Endothelial cell of umbilical vein (primary cell): ENCODE results near the gene HRK. TPM values are rescaled to one million over a fixed set of nuclear protein-coding genes. Genes with fewer than 3 reads are reported as not detected.

ENCODE experiments used
- BruUV-seq: library from RNA; stranded (reverse); fragments of 400-500 nt; replicated peaks from 2 replicates; lab custom pipeline; 2021; lab: Mats Ljungman, UMichigan
- CTCF ChIA-PET: fragments of 300-600, 350-600 bp; sonication (Branson Sonifier 250); formaldehyde crosslinking; loops from one replicate; lab custom pipeline; 2021; ENCODE audit warnings: antibody characterized with exemption, inconsistent platforms; lab: Charles Lee
- POLR2A ChIA-PET: fragments of 300-600, 350-600 bp; sonication (Branson Sonifier 250); formaldehyde crosslinking; loops from one replicate; lab custom pipeline; 2021; ENCODE audit warnings: antibody characterized with exemption, inconsistent platforms; lab: Charles Lee
- DNase-seq: peaks from one replicate; pipeline ENCODE4 v3.0.0-alpha.2; 2011; ENCODE audit warnings: low read depth, low spot score
- FAIRE-seq: peaks from 2 replicates; lab custom pipeline; 2011; peaks lifted over from hg19 to GRCh38; lab: Jason Lieb, UNC
- H2AFZ ChIP-seq: 2 replicates; pipeline ENCODE4 v1.6.0; 2012; ENCODE audit warnings: low read depth, low read length, control low read depth, inconsistent platforms
- H3K27ac ChIP-seq: 2 replicates; pipeline ENCODE4 v1.5.1; 2011; ENCODE audit warnings: low read depth, mild to moderate bottlenecking, control low read depth, low read length, moderate library complexity; ENCODE audit not compliant: insufficient read depth
- H3K27me3 ChIP-seq, 2 experiments: 2 replicates each; pipeline versions ENCODE4 v1.6.0 to v1.6.1; 2011; ENCODE audit warnings: low read length in 2 of 2, mixed read lengths in 1 of 2; ENCODE audit not compliant: control insufficient read depth in 2 of 2, insufficient read depth in 2 of 2
- H3K36me3 ChIP-seq, 2 experiments: 2 replicates in 1 of 2; 3 replicates in 1 of 2; pipeline ENCODE4 v1.5.1; 2011; ENCODE audit warnings: low read length in 2 of 2, mild to moderate bottlenecking in 1 of 2, moderate library complexity in 1 of 2; ENCODE audit not compliant: control insufficient read depth in 2 of 2, insufficient read depth in 2 of 2; ENCODE audit errors: extremely low read depth in 1 of 2
- H3K4me1 ChIP-seq: 3 replicates; pipeline ENCODE4 v1.5.1; 2011; ENCODE audit warnings: mild to moderate bottlenecking, low read length; ENCODE audit not compliant: control insufficient read depth, insufficient read depth; ENCODE audit errors: extremely low read depth
- H3K4me2 ChIP-seq: 2 replicates; pipeline ENCODE4 v1.6.1; 2011; ENCODE audit warnings: low read length, control low read depth, mixed read lengths; ENCODE audit not compliant: insufficient read depth
- H3K4me3 ChIP-seq, 3 experiments: fragments of 200-600 bp in 1 of 3; sonication (generic), shearing (Covaris generic) in 1 of 3; replicated peaks in 1 of 3; 2 replicates each; pipeline ENCODE4 v1.5.1; 2011 to 2016; ENCODE audit warnings: control low read depth in 3 of 3, low read length in 3 of 3, mild to moderate bottlenecking in 2 of 3, inconsistent platforms in 1 of 3, low read depth in 1 of 3, moderate library complexity in 1 of 3; ENCODE audit not compliant: insufficient read depth in 1 of 3
- H3K79me2 ChIP-seq: 2 replicates; pipeline ENCODE4 v1.6.0; 2012; ENCODE audit warnings: low read length, inconsistent platforms; ENCODE audit not compliant: control insufficient read depth, insufficient read depth
- H3K9ac ChIP-seq: replicated peaks from 2 replicates; pipeline ENCODE3; 2011; ENCODE audit warnings: low read length, control low read depth; ENCODE audit not compliant: insufficient read depth; ENCODE audit errors: extremely low read depth
- H3K9me1 ChIP-seq: replicated peaks from 3 replicates; pipeline ENCODE4 v1.6.0; 2011; ENCODE audit warnings: mild to moderate bottlenecking, low read length; ENCODE audit not compliant: control insufficient read depth, insufficient read depth; ENCODE audit errors: extremely low read depth
- H3K9me3 ChIP-seq: replicated peaks from 2 replicates; pipeline ENCODE4 v1.5.1; 2012; ENCODE audit warnings: low read length, inconsistent platforms; ENCODE audit not compliant: control insufficient read depth, insufficient read depth
- H4K20me1 ChIP-seq: replicated peaks from 2 replicates; pipeline ENCODE3; 2011; ENCODE audit warnings: mild to moderate bottlenecking, low read length; ENCODE audit not compliant: control insufficient read depth, insufficient read depth; ENCODE audit errors: extremely low read depth
- CTCF ChIP-seq, 2 donors: IDR thresholded peaks; 1 replicate in 1 of 2; 2 replicates in 1 of 2; pipeline ENCODE4 v1.5.1; 2011; ENCODE audit warnings: low read length in 2 of 2, mild to moderate bottlenecking in 2 of 2, moderate library complexity in 2 of 2, control low read depth in 1 of 2, inconsistent platforms in 1 of 2, low read depth in 1 of 2; ENCODE audit not compliant: insufficient read depth in 1 of 2; ENCODE audit errors: extremely low read depth in 1 of 2
- EZH2 ChIP-seq: IDR thresholded peaks from 2 replicates; pipeline ENCODE4 v1.6.1; 2012; ENCODE audit warnings: borderline replicate concordance, low read depth, mild to moderate bottlenecking, moderate library complexity, low read length, inconsistent platforms; ENCODE audit not compliant: severe bottlenecking
- FOS ChIP-seq: IDR thresholded peaks from 2 replicates; pipeline ENCODE4 v1.6.1; 2011; ENCODE audit warnings: mild to moderate bottlenecking, low read length, moderate library complexity, borderline replicate concordance; ENCODE audit not compliant: insufficient read depth
- GATA2 ChIP-seq: IDR thresholded peaks from 2 replicates; pipeline ENCODE4 v1.7.0; 2011; ENCODE audit warnings: low read depth, mild to moderate bottlenecking, moderate library complexity, mixed read lengths, low read length; ENCODE audit not compliant: insufficient read length, insufficient read depth
- JUN ChIP-seq: IDR thresholded peaks from 2 replicates; pipeline ENCODE4 v1.6.1; 2011; ENCODE audit warnings: borderline replicate concordance, low read depth; ENCODE audit not compliant: insufficient read length, insufficient read depth
- MYC ChIP-seq: IDR thresholded peaks from one replicate; pipeline ENCODE4 v1.6.1; 2011; ENCODE audit warnings: mild to moderate bottlenecking, low read depth, low read length
- POLR2A ChIP-seq: IDR thresholded peaks from 2 replicates; pipeline ENCODE4 v1.6.1; 2012; ENCODE audit warnings: low read depth, mild to moderate bottlenecking, control low read depth, low read length
- POLR2AphosphoS5 ChIP-seq: IDR thresholded peaks from 2 replicates; pipeline ENCODE4 v1.6.1; 2012; ENCODE audit warnings: low read depth, mild to moderate bottlenecking, control low read depth, low read length, moderate library complexity; ENCODE audit not compliant: insufficient read depth
- dilution Hi-C: fragments of 300-500 bp; cut with MboI; formaldehyde crosslinking; loops from one replicate; pipeline ENCODE4 v1.15.0; 2019; ENCODE audit warnings: low sequenced_read_pairs; ENCODE audit not compliant: extremely low pct_ligation_motif_present
- intact Hi-C: fragments of 100-400 bp; cut with micrococcal nuclease; formaldehyde crosslinking; loops from one replicate; pipeline ENCODE4 v1.10.0; 2022
- polyA plus RNA-seq, 4 experiments: library from polyadenylated mRNA; depleted of rRNA in 3 of 4; stranded (reverse) in 3 of 4; unstranded in 1 of 4; fragments of >200 nt; gene quantifications; 2 replicates each; pipeline versions ENCODE4 v1.2.1 to v1.2.3, GENCODE V29; 2011 to 2012; ENCODE audit warnings: missing spikeins in 1 of 4
- total RNA-seq: library from RNA; stranded (reverse); gene quantifications from 2 replicates; pipeline ENCODE4 v1.2.3, GENCODE V29; 2021
- TF ChIP-seq, protein P1 (sequence below): IDR thresholded peaks from 2 replicates; pipeline ENCODE4 v1.6.1; 2011; ENCODE audit not compliant: insufficient read depth, insufficient read length

Gene HRK
- total and polyA plus RNA-seq, 2 donors (not counting 3 experiments of a cell fraction or from before 2014, with no cell fraction given): not detected

GRCh38 chr12:116898669-116899068 lies 17.4 kb upstream of the HRK start:
- CTCF ChIA-PET: interaction anchor here (0.6 kb wide), 1 partner anchor 1057 kb away, joined by 4 read pairs; no protein-coding TSS in a partner anchor
- no peak for TF ChIP-seq POLR2AphosphoS5
- TF ChIP-seq CTCF (IDR thresholded peaks at IDR 0.05; ENCODE audit: extremely low read depth in 1 of 2, insufficient read depth in 1 of 2, low read depth in 1 of 2, low read length in 2 of 2): no peak
- TF ChIP-seq POLR2A: no peak
- TF ChIP-seq EZH2: no peak
- TF ChIP-seq MYC: no peak
- TF ChIP-seq FOS: no peak
- no peak for TF ChIP-seq JUN
- TF ChIP-seq, protein P1, sequence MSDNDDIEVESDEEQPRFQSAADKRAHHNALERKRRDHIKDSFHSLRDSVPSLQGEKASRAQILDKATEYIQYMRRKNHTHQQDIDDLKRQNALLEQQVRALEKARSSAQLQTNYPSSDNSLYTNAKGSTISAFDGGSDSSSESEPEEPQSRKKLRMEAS: no peak
- TF ChIP-seq GATA2: no peak
- H3K36me3 ChIP-seq: no peaks in the 10 kb centered on the region
- DNase-seq (no peak), FAIRE-seq (no peak)
- no peak overlapping the region for H3K9ac ChIP-seq
- POLR2A ChIA-PET: no interaction called here
- no peaks in the 10 kb centered on the region for H4K20me1 ChIP-seq
- no peaks in the 10 kb centered on the region for H3K79me2 ChIP-seq
- dilution Hi-C loops: no loop called here
- no peak overlapping the region for H2AFZ ChIP-seq
- BruUV-seq: no TSS peak
- H3K27ac ChIP-seq: no peak overlapping the region
- no peaks in the 10 kb centered on the region for H3K9me1 ChIP-seq
- intact Hi-C loops: no loop called here
- H3K27me3 ChIP-seq: peaks cover 0 to 4% of the 10 kb centered on the region in 2 experiments
- H3K4me2 ChIP-seq: no peak overlapping the region
- H3K4me1 ChIP-seq: no peaks in the 10 kb centered on the region
- no peak overlapping the region for H3K4me3 ChIP-seq
- H3K9me3 ChIP-seq: no peaks in the 10 kb centered on the region
